NCI-H82 treated with DMSO at 0.1 percent for 48 hours (cell line): ENCODE results near the gene EIF4ENIF1.
"Not testable (repeated sequence)": the region's sequence is repeated elsewhere in the genome, so short reads cannot be mapped to it uniquely, and the experiment has no call there.

Experiments
- DNase-seq: peaks from one replicate; lab custom pipeline; 2025; ENCODE audit not compliant: unreplicated experiment; lab: John Stamatoyannopoulos, UW

EIF4ENIF1 gene

DNA sequence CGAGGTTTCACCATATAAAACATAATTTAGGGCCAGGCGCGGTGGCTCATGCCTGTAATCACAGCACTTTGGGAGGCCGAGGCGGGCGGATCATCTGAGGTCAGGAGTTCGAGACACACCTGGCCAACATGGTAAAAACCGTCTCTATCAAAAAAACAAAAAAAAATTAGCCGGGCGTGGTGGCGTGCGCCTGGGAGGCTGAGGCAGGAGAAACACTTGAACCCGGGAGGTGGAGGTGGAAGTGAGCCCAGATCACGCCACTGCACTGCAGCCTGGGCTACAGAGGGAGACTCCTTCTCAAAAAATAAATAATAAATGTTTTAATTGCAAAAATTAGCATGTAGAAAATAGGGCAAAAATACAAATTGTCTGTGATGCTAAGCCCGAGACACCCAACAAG lies 5.7 kb upstream of the EIF4ENIF1 start:
- no peak for DNase-seq

DNA sequence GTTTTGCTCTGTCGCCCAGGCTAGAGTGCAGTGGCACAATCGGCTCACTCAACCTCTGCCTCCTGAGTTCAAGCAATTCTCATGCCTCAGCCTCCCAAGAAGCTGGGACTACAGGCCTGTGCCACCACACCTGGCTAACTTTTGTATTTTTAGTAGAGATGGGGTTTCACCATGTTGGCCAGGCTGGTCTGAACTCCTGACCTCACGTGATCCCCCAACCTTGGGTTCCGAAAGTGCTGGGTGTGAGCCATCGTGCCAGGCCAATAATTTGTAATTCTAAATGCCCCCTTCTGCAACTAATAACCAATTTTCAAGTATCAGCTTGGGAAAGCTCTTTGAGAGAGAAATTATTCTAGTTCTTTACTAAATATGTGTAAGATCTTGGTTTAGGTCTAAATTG lies 3.7 kb upstream of the EIF4ENIF1 start:
- DNase-seq, result not testable (repeated sequence)

DNA sequence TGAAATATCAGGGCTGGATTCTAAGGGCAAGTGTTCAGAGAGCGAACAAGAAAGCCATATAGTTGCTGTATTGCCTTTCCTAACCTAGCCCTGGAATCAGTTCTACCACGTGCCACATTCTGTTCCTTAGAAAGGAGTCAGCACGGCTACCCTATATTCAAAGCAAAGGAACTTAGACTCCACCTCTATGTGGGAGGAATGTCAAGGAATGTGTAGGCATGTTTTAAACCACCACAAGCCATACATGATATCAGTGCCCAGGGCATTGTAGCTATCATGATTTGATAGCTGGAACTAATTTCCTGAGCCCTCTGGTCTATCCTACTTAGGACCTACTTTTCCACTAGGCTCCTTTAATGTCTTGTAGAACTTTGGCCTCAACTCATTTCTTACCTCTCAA lies 2.5 kb upstream of the EIF4ENIF1 start:
- DNase-seq, result no peak

DNA sequence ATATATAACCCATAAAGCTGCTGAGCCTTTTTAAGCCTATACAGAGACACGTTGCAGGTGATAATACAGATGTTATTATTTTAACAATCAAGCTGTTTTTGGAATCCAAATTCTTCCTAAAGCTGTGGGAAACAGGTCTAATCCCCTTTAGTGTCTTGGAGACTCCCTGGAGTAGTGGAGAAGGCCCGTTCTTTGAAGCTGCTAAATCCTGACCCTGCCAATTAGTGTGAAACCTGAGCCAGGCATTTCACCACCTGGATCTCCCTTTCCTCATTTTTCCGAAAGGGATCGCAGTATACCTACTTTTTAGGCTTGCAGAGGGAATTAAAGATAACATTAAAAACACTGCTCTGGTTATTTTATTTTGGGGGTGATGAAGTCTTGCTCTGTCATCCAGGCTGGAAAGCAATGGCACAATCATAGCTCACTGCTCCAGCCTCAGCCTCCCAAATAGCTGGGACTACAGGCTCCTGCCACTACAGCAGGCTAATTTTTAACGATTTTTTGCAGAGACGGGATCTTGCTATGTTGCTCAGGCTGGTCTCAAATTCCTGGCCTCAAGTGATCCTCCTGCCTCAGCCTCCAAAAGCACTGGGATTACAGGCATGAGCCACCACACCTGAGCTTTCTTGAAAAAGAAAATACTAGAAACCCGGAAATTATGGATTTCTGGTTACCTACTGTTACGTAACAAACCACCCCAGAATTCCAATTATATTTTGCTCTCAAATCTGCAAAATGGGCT lies 1.7 kb upstream of the EIF4ENIF1 start:
- DNase-seq, result no peak

DNA sequence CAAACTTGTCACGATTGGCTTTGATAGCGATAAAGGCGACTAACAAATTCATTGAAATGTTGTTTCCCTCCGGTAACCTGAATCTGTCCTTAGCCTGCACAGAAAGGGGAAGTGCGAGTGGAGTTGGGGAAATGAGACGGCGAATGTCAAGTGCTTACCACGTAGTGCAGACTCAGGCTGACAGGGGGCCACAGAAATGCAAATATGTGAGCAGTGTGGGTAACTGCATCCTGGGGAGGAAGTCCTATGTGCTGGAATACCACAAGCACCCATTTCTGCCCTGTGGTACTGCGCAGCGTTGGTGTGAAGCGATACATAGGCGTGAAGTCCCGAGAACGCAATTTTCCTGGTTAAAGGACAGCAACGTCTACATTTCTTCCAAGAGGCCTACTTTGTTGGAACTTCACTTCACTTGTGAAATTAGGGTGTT lies 869 bp upstream of the EIF4ENIF1 start:
- DNase-seq, result no peak

DNA sequence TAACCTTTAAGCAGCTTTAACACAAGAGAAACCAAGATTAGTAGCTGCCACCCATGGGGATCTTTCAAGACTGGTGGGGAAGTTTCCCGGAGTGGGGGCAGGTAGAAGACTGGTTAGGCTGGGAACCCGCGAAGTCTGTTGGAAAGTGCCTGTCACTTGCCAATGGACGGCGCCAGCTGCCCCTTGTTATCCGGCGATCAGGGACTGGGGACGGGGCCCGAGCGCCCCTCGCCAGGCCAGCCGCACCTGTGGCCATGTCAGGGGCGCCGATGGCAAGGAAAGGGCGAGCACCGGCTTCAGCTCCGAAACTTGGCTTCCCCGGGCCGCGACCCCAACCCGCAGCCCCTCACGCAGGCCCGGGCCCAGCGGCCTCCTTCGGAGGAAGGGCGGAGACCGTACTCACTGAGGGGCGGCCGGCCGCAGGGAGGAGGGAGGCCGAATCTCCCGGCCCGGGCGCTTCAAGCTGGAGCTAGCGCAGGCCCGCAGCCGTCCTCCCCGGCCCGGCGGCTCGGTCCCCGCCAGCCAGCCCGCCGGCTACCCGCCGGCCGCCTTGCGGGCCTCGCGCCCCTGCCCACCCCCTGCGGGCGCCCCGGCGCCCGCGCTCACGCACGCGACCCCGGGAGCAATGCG lies 539 bp downstream of the EIF4ENIF1 start:
- no peak for DNase-seq

DNA sequence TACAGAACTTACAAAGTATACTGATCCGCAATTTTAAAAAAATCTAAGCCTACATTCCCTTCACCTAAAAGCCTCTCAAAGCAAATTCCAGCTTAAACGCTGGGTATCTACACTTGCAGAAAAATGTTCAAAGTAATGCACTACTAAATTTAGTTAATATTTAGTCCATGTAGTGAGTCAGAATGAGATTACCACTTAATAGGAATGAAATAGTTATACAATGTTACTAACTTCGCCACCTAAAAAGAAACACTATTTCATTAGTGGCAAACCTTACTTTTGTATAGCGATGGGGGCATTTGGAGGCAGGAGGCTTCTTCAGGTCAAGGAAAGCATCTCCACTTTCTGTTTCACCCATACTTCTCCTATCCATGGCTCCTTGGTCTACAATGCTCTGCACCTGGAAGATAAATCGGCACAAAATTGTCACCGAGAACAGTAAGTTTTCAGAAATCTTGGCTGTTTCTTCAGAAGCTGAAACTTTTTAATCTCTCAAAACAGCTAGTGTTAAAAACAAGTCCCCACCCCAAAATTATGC lies 1.2 kb downstream of the EIF4ENIF1 start:
- no peak for DNase-seq

DNA sequence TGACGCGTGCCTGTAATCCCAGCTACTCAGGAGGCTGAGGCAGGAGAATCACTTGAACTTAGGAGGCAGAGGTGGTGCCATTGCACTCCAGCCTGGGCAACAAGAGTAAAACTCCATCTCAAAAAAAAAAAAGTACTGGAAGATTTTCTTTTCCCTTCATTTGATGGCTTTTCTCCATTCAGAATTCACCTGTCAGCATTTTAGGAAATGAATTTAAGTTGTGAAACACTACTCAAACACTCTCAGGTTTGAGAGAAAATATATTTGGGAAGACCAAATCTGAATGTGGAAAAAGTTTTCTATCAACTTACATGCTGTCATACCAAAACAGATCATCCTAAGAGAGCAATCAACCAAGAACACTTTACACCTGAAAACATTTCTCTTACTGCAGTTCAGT lies 2.7 kb downstream of the EIF4ENIF1 start:
- no peak for DNase-seq

DNA sequence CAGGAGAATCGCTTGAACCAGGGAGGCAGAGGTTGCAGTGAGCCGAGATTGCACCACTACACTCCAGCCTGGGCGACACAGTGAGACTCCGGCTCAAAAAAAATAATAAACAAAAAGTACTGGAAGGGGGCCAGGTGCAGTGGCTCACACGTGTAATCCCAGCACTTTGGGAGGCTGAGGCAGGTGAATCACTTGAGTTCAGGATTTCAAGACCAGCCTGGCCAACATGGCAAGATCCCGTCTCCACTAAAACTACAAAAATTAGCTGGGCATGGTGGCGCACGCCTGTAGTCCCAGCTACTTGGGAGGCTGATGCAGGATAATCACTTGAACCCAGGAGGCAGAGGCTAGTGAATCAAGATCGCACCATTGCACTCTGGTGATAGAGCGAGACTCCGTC lies 3.3 kb downstream of the EIF4ENIF1 start:
- not testable (repeated sequence) for DNase-seq

DNA sequence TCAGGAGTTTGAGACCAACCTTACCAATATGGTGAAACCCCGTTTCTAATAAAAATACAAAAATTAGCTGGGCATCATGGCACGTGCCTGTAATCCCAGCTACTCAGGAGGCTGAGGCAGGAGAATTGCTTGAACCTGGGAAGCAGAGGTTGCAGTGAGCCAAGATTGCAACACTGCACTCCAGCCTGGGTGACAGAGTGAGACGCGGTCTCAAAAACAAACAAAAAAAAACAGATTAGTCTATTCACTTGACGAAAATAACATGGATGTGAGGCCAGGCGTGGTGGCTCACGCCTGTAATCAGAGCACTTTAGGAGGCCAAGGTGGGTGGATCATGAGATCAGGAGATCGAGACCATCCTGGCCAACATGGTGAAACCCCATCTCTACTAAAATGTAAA lies 7.2 kb downstream of the EIF4ENIF1 start:
- not testable (repeated sequence) for DNase-seq

DNA sequence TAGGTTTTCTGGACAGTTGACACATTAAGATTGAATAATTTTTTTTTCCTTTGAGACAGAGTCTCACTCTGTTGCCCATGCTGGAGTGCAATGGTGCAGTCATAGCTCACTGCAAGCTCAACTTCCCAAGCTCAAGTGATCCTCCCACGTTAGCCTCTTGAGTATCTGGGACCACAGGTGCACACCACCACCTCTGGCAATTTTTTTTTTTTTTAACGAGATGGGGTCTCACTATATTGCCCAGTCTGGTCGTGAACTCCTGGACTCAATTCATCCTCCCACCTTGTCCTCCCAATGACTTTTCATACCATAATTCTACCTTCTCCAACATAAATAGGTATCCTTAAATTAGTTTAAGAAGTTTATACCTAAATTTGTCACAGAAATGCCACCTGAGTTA lies 8.5 kb downstream of the EIF4ENIF1 start:
- DNase-seq, result no peak

DNA sequence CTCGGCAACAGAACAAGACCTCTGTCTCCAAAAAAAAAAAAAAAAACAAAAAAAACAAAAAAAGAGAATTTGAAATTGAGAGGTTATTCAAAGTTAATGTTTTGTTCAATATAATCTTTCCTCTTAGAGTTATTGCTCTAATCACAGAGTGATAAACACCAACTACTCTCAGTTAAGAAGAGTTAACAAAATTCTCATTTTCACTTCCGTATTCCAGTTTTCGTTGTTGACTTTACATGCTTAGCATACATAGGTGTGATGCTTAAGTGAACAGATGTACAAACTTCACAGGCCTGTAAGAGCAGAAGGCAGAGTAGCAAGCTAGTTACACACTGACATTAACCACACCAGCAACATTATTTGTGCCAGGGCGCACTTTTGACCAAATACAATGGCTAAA lies 12.3 kb downstream of the EIF4ENIF1 start:
- no peak for DNase-seq

DNA sequence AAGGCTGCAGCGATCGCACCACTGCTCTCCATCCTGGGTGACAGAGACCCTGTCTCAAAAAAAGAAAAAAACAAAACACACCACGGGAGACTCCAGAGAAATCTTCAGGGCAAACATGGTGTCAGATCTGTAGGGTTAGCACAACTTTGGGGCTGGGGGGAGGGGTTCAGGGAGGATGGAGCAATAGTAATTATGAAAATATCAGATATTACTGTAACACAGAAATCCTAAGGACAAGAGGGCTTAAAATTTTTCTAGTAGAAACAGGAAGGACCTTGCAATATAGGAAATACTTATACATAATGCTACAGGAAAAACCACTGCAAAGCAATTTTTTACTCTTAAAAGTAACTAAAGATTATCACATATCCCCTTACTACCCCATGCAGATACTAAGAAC lies 13.8 kb downstream of the EIF4ENIF1 start:
- no peak for DNase-seq

DNA sequence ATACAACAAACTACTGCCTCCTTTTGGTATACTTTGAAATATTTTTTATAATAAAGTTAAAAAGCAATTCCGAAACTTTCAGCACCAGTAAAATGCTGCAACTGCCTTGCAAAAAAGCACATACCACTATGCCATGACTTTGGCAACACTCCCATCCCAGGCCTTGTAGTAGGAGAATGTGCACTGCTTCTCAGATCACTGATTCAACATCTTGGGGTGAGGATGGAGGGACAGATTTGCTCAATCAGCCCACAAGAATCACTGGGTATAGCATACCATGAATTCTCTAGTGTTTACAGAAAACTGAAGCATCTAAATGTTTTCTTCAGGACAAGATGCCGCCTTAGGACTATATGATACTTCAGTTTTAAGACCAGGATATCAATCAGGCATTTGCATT lies 14.9 kb downstream of the EIF4ENIF1 start:
- no peak for DNase-seq

DNA sequence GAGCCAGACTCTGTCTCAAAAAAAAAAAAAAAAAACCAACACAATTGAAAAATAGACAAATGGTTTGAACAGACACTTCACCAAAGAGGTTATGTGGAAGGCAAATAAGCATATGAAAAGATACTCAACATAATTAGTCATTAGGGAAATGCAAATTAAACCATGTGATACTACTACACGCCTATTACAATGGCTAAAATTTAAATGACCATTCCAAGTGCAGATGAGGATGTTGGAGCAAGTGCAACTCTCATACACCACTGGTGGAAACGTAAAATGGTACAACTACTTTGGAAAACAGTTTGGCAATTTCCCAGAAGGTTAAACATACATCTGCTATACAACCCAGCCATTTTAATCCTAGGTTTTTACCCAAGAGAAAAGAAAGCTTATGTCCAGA lies 24.3 kb downstream of the EIF4ENIF1 start:
- DNase-seq, result no peak

DNA sequence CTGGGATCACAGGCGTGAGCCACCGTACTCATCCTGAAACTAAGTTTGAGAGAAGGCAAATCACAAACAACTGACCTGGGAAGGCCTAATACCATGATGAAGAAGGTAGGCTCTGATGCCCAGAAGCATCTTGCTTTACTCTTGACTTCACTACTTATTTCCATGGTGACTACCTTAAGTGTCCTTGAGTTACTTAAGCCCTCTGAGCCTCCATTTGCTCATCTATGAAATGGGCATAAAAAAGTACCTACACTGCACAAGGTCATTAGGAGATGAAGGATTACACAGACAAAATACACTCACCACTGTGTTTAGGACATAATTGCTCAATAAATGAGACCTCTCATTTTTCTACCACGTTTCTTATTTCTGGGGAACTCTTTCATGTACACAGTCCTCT lies 27.9 kb downstream of the EIF4ENIF1 start:
- DNase-seq, result no peak

DNA sequence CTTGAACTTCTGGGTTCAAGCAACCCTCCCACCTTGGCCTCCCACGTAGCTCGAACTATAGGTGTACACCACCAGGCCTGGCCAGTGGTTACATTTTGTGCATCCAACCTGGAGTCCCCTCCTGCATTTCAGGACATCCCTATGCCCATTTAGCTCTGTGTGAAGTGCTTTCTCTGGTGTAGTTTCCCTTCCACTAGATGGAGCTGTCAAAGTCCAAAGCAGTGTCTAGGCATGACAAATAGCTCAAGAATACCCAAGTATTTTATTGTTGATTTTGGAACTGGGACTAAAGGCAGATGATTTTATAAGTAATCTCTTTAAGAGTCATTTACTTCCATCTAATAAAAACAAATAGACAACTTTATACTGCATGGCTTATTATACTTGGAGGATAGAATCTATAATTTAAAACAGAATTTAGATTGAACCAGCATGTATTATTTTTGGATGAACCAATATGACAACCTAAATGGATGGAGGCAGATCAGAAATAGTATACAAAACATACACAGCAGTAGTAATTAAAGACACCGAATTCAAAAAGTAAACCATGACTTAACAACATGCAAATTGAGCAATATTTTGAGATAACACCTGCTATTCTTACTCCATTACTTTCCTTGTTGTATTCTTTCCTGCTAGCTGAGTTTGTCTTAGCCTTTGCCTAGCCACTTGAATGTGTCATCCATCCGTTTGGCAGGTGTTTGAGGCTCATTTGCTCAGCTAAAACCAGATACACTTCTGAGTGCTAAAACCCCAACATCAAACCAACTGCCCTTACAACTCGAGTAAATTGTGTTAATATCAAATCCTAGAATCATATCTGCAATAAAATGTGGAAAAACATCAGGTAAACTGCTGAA lies 37.7 kb downstream of the EIF4ENIF1 start:
- no peak for DNase-seq

DNA sequence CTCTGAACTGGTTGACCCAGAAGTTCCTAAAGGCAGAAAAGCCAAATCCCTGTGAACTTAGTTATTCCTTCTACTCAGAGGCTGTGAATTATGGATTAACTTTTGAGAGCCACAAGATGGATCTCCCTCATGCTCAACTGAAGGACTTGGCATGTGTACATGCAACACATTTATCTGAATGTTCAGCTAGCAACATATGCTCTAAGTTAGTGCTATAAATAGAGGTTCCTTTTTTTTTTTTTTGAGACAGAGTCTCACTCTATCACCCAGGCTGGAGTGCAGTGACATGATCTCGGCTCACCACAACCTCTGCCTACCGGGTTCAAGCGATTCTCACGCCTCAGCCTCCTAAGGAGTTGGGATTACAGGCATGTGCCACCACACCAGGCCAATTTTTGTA lies 40.1 kb downstream of the EIF4ENIF1 start:
- no peak for DNase-seq

DNA sequence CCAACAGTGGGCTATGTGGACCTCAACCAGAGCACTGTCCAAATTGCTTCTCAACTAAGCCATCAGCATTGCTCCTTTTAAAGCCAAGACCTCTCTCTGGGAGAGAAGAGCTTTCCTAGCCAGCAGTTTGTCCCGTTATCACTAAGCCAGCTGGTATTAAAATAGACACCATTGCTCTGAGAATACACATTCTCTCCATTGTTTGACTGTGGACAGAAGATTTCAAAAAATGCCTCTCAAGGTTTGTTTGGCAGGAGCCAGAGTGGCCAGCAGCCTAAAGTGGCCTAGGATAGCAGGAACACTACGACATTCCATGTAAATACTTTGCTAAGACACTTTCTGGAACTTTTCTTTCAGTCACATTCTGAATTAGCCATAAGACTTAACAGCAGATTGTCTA lies 41.3 kb downstream of the EIF4ENIF1 start:
- no peak for DNase-seq

DNA sequence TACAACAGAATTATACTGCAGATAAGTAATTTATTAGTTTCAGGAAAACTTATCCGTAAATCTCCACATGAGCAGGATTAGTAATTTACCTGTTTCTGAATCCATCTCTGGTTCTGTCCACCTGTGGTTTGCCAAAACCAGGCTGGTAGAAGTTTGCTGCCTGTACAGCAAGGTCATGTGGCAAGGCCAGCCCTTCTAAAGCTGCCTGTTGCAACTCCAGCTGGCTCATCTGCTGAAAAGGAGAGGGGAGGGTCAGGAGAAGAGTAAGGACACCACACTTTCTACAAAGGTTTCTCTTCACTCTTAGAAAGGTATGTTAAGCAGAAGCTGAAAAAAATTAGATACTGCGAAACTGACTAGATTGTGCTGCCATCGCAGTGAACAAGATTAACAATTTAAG lies 42.3 kb downstream of the EIF4ENIF1 start:
- no peak for DNase-seq

DNA sequence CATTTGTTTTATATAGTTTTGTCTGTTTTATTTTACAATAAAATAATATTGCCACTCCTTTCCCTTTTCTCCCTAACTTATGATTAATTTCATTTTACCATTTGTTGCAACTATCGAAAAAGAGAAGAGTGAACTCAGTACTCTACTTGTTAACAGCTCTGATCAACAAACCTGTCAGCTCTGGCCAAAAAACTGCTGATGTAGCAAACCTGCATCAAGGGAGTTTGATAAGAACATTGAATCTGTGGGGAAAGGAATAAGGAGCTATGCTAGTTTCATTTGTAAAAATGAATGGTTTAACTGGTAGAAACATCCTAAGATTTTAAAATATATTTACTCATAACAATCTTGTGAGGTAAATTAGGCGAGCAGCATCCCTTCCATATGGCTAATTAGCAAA lies 42.9 kb downstream of the EIF4ENIF1 start:
- DNase-seq, result no peak

DNA sequence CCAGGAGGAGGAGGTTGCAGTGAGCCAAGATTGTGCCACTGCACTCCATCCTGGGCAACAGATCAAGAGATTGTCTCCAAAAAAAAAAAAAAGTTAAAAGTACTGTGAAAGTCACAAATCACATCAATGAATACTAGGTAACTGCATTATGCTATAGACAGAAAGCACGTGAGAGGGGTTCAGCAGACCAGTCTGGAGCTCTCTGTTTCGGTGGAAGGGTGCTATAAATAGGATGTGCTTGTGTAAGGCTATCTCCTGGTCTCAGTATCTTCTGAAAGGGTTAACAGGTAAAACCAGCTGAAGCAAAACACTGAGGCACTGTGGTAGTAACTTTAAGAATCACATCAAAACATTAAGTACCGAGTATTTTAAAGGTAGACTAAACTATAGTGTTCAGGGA lies 43.4 kb downstream of the EIF4ENIF1 start:
- no peak for DNase-seq
